Measurements from ENCODE around the gene CTDSPL.

CTDSPL gene

GRCh38 chr3:37826933-37827332, 34.7 kb upstream of the CTDSPL start:
- H3K4me3 ChIP-seq (ENCODE audit: low read length) = no peak overlapping the region
- H3K9me3 ChIP-seq (ENCODE audit: low read length) = no peaks in the 10 kb centered on the region
- H3K36me3 ChIP-seq (ENCODE audit: insufficient read depth, low read length) = no peaks in the 10 kb centered on the region
- no peaks in the 10 kb centered on the region for H3K27me3 ChIP-seq (ENCODE audit: insufficient read depth, low read length)
- H2AFZ ChIP-seq (ENCODE audit: low read depth, low read length) = no peak overlapping the region
- peaks cover 44% of the 10 kb centered on the region for H3K4me1 ChIP-seq (ENCODE audit: insufficient read depth, low read length)

- Histone ChIP-seq H2AFZ (ENCODE audit: low read depth, low read length) (no peak overlapping the region), H3K36me3 (ENCODE audit: insufficient read depth, low read length) (no peaks in the 10 kb centered on the region), H3K9me3 (ENCODE audit: low read length) (no peaks in the 10 kb centered on the region)
These were observed 29.2 kb upstream of the CTDSPL start for GRCh38 chr3:37832480-37832879.

GRCh38 chr3:37833302-37834186, 28.1 kb upstream of the CTDSPL start:
- Histone ChIP-seq H3K36me3 (ENCODE audit: insufficient read depth, low read length) (no peaks in the 10 kb centered on the region), H3K27me3 (ENCODE audit: insufficient read depth, low read length) (no peaks in the 10 kb centered on the region), H3K4me1 (ENCODE audit: insufficient read depth, low read length) (no peaks in the 10 kb centered on the region), H3K9me3 (ENCODE audit: low read length) (no peaks in the 10 kb centered on the region), H2AFZ (ENCODE audit: low read depth, low read length) (no peak overlapping the region), H3K4me3 (ENCODE audit: low read length) (no peak overlapping the region)

More at GRCh38 chr3:37832480-37832879, 29.2 kb upstream of the CTDSPL start:
- Histone ChIP-seq H3K27me3 (ENCODE audit: insufficient read depth, low read length) (no peaks in the 10 kb centered on the region), H3K4me1 (ENCODE audit: insufficient read depth, low read length) (no peaks in the 10 kb centered on the region), H3K4me3 (ENCODE audit: low read length) (no peak overlapping the region)

GRCh38 chr3:37836589-37836988, 25.1 kb upstream of the CTDSPL start:
- no peak overlapping the region for H3K4me3 ChIP-seq (ENCODE audit: low read length)
- H3K27me3 ChIP-seq (ENCODE audit: insufficient read depth, low read length) = no peaks in the 10 kb centered on the region
- no peaks in the 10 kb centered on the region for H3K4me1 ChIP-seq (ENCODE audit: insufficient read depth, low read length)
- H3K9me3 ChIP-seq (ENCODE audit: low read length) = no peaks in the 10 kb centered on the region
- no peaks in the 10 kb centered on the region for H3K36me3 ChIP-seq (ENCODE audit: insufficient read depth, low read length)
- H2AFZ ChIP-seq (ENCODE audit: low read depth, low read length) = no peak overlapping the region

GRCh38 chr3:37847689-37848088, 14.0 kb upstream of the CTDSPL start:
- Histone ChIP-seq H3K36me3 (ENCODE audit: insufficient read depth, low read length) (no peaks in the 10 kb centered on the region), H3K4me3 (ENCODE audit: low read length) (no peak overlapping the region), H3K27me3 (ENCODE audit: insufficient read depth, low read length) (no peaks in the 10 kb centered on the region), H3K4me1 (ENCODE audit: insufficient read depth, low read length) (no peaks in the 10 kb centered on the region), H3K9me3 (ENCODE audit: low read length) (no peaks in the 10 kb centered on the region), H2AFZ (ENCODE audit: low read depth, low read length) (no peak overlapping the region)

- Histone ChIP-seq H3K4me1 (ENCODE audit: insufficient read depth, low read length) (no peaks in the 10 kb centered on the region), H3K9me3 (ENCODE audit: low read length) (no peaks in the 10 kb centered on the region), H3K27me3 (ENCODE audit: insufficient read depth, low read length) (no peaks in the 10 kb centered on the region), H3K4me3 (ENCODE audit: low read length) (no peak overlapping the region), H2AFZ (ENCODE audit: low read depth, low read length) (no peak overlapping the region), H3K36me3 (ENCODE audit: insufficient read depth, low read length) (no peaks in the 10 kb centered on the region)
These were observed 12.3 kb upstream of the CTDSPL start for GRCh38 chr3:37849146-37849923.

GRCh38 chr3:37852097-37852496, 9.6 kb upstream of the CTDSPL start:
- Histone ChIP-seq H3K27me3 (ENCODE audit: insufficient read depth, low read length) (no peaks in the 10 kb centered on the region), H3K4me1 (ENCODE audit: insufficient read depth, low read length) (no peaks in the 10 kb centered on the region), H3K36me3 (ENCODE audit: insufficient read depth, low read length) (no peaks in the 10 kb centered on the region), H3K9me3 (ENCODE audit: low read length) (no peaks in the 10 kb centered on the region), H2AFZ (ENCODE audit: low read depth, low read length) (no peak overlapping the region), H3K4me3 (ENCODE audit: low read length) (no peak overlapping the region)

- H2AFZ ChIP-seq (ENCODE audit: low read depth, low read length) = no peak overlapping the region
- no peaks in the 10 kb centered on the region for H3K36me3 ChIP-seq (ENCODE audit: insufficient read depth, low read length)
- H3K27me3 ChIP-seq (ENCODE audit: insufficient read depth, low read length) = no peaks in the 10 kb centered on the region
- no peaks in the 10 kb centered on the region for H3K9me3 ChIP-seq (ENCODE audit: low read length)
- H3K4me3 ChIP-seq (ENCODE audit: low read length) = no peak overlapping the region
- no peaks in the 10 kb centered on the region for H3K4me1 ChIP-seq (ENCODE audit: insufficient read depth, low read length)
These were observed 8.9 kb upstream of the CTDSPL start for GRCh38 chr3:37852771-37853170.

- H3K27me3 ChIP-seq (ENCODE audit: insufficient read depth, low read length) = no peaks in the 10 kb centered on the region
- H2AFZ ChIP-seq (ENCODE audit: low read depth, low read length) = no peak overlapping the region
- H3K36me3 ChIP-seq (ENCODE audit: insufficient read depth, low read length) = no peaks in the 10 kb centered on the region
- no peak overlapping the region for H3K4me3 ChIP-seq (ENCODE audit: low read length)
- H3K9me3 ChIP-seq (ENCODE audit: low read length) = no peaks in the 10 kb centered on the region
- no peaks in the 10 kb centered on the region for H3K4me1 ChIP-seq (ENCODE audit: insufficient read depth, low read length)
These were observed 7.8 kb upstream of the CTDSPL start for GRCh38 chr3:37853691-37854413.

- no peak overlapping the region for H2AFZ ChIP-seq (ENCODE audit: low read depth, low read length)
- H3K27me3 ChIP-seq (ENCODE audit: insufficient read depth, low read length) = no peaks in the 10 kb centered on the region
- no peaks in the 10 kb centered on the region for H3K9me3 ChIP-seq (ENCODE audit: low read length)
- H3K36me3 ChIP-seq (ENCODE audit: insufficient read depth, low read length) = no peaks in the 10 kb centered on the region
- H3K4me1 ChIP-seq (ENCODE audit: insufficient read depth, low read length) = peaks cover 3% of the 10 kb centered on the region
- H3K4me3 ChIP-seq (ENCODE audit: low read length) = no peak overlapping the region
These were observed 6.2 kb upstream of the CTDSPL start for GRCh38 chr3:37855363-37855970.

- Histone ChIP-seq H3K27me3 (ENCODE audit: insufficient read depth, low read length) (no peaks in the 10 kb centered on the region), H2AFZ (ENCODE audit: low read depth, low read length) (no peak overlapping the region), H3K4me3 (ENCODE audit: low read length) (no peak overlapping the region), H3K9me3 (ENCODE audit: low read length) (no peaks in the 10 kb centered on the region), H3K36me3 (ENCODE audit: insufficient read depth, low read length) (no peaks in the 10 kb centered on the region), H3K4me1 (ENCODE audit: insufficient read depth, low read length) (peaks cover 6% of the 10 kb centered on the region)
These were observed 5.3 kb upstream of the CTDSPL start for GRCh38 chr3:37856381-37856780.

GRCh38 chr3:37858742-37859141, 2.9 kb upstream of the CTDSPL start:
- H3K4me1 ChIP-seq (ENCODE audit: insufficient read depth, low read length) = peaks cover 19% of the 10 kb centered on the region
- H3K27me3 ChIP-seq (ENCODE audit: insufficient read depth, low read length) = no peaks in the 10 kb centered on the region
- no peaks in the 10 kb centered on the region for H3K9me3 ChIP-seq (ENCODE audit: low read length)
- no peaks in the 10 kb centered on the region for H3K36me3 ChIP-seq (ENCODE audit: insufficient read depth, low read length)
- H3K4me3 ChIP-seq (ENCODE audit: low read length) = no peak overlapping the region
- H2AFZ ChIP-seq (ENCODE audit: low read depth, low read length) = no peak overlapping the region

Data from neuron (in vitro differentiated cells).